Thymus (tissue), 14 donors: Measurements from ENCODE around the gene ERRFI1. TPM values are rescaled to one million over a fixed set of nuclear protein-coding genes. Genes with fewer than 3 reads are reported as not detected.
A peak's percentile ranks its signal among the peaks of the same experiment; 100 is the strongest.
"Not testable (repeated sequence)": the region's sequence is repeated elsewhere in the genome, so short reads cannot be mapped to it uniquely, and the experiment has no call there.

ENCODE experiments used
- DNase-seq, 9 donors: peaks; one replicate each; pipeline ENCODE4 v3.0.0-alpha.2; 2013; ENCODE audit warnings: low spot score in 9 of 9, low read depth in 6 of 9, missing footprints in 1 of 9
- H3K27ac ChIP-seq, 2 donors: one replicate each; pipeline ENCODE4 v1.5.1; 2013; ENCODE audit warnings: control low read depth in 1 of 2, low read depth in 1 of 2, low read length in 1 of 2, mild to moderate bottlenecking in 1 of 2, moderate library complexity in 1 of 2
- H3K27me3 ChIP-seq, 2 donors: one replicate each; pipeline ENCODE4 v1.5.1; 2013; ENCODE audit warnings: low read length in 1 of 2; ENCODE audit not compliant: control insufficient read depth in 2 of 2, insufficient read depth in 1 of 2
- H3K36me3 ChIP-seq, 2 donors: one replicate each; pipeline ENCODE4 v1.5.1; 2013; ENCODE audit warnings: low read length in 1 of 2, mild to moderate bottlenecking in 1 of 2, moderate library complexity in 1 of 2; ENCODE audit not compliant: control insufficient read depth in 2 of 2, insufficient read depth in 2 of 2
- H3K4me1 ChIP-seq, 2 donors: one replicate each; pipeline ENCODE4 v1.5.1; 2013; ENCODE audit warnings: low read length in 2 of 2; ENCODE audit not compliant: control insufficient read depth in 2 of 2, insufficient read depth in 2 of 2
- H3K4me3 ChIP-seq, 2 donors: one replicate each; pipeline ENCODE4 v1.5.1; 2013; ENCODE audit warnings: low read length in 2 of 2, control low read depth in 1 of 2, mild to moderate bottlenecking in 1 of 2
- H3K9me3 ChIP-seq, 2 donors: one replicate each; pipeline ENCODE4 v1.5.1; 2013; ENCODE audit warnings: low read length in 1 of 2, mild to moderate bottlenecking in 1 of 2; ENCODE audit not compliant: control insufficient read depth in 2 of 2, insufficient read depth in 1 of 2
- WGBS: extraction: QIAGEN DNeasy Blood & Tissue Kit; methylation state at CpG from one replicate; pipeline ENCODE4 v1.1.7; 2013; 5-methylcytosine and 5-hydroxymethylcytosine counted together
- long read RNA-seq, 10 donors: transcript quantifications; one replicate each; lab custom pipeline, GENCODE V29; 2026
- polyA plus RNA-seq: library from polyadenylated mRNA; stranded (reverse); fragments of 200-250 nt; gene quantifications from one replicate; pipeline ENCODE4 v1.2.3, GENCODE V29; 2013
- total RNA-seq: library from RNA; stranded (reverse); fragments of 120-200 nt; gene quantifications from one replicate; pipeline ENCODE4 v1.2.4, GENCODE V29; 2013
- donor health status: healthy.

ERRFI1 gene, protein sequence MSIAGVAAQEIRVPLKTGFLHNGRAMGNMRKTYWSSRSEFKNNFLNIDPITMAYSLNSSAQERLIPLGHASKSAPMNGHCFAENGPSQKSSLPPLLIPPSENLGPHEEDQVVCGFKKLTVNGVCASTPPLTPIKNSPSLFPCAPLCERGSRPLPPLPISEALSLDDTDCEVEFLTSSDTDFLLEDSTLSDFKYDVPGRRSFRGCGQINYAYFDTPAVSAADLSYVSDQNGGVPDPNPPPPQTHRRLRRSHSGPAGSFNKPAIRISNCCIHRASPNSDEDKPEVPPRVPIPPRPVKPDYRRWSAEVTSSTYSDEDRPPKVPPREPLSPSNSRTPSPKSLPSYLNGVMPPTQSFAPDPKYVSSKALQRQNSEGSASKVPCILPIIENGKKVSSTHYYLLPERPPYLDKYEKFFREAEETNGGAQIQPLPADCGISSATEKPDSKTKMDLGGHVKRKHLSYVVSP
- total RNA-seq (3.5 TPM), polyA plus RNA-seq (75.0 TPM)
- long read RNA-seq, donor 1: 0 reads
- long read RNA-seq, donor 2, partial matches to known transcripts: 0 of 2 reads
- long read RNA-seq, donor 2, other reads (novel, unspliced or antisense): 0 of 2 reads
- long read RNA-seq, donor 3, partial matches to known transcripts: 0 of 2 reads
- long read RNA-seq, donor 3, other reads (novel, unspliced or antisense): 0 of 2 reads
- long read RNA-seq, donor 4, partial matches to known transcripts: 0 of 1 reads
- long read RNA-seq, donor 4, other reads (novel, unspliced or antisense): 0 of 1 reads
- long read RNA-seq, donor 5, partial matches to known transcripts: 0 of 3 reads
- long read RNA-seq, donor 5, other reads (novel, unspliced or antisense): 0 of 3 reads
- long read RNA-seq, donor 6, partial matches to known transcripts: 0 of 2 reads
- long read RNA-seq, donor 6, other reads (novel, unspliced or antisense): 0 of 2 reads
- long read RNA-seq, donor 7, partial matches to known transcripts: 0 of 3 reads
- long read RNA-seq, donor 7, other reads (novel, unspliced or antisense): 0 of 3 reads
- long read RNA-seq, donor 8, partial matches to known transcripts: 0 of 1 reads
- long read RNA-seq, donor 8, other reads (novel, unspliced or antisense): 0 of 1 reads
- long read RNA-seq, donor 9: 0 reads
- long read RNA-seq, donor 10, partial matches to known transcripts: 0 of 1 reads
- long read RNA-seq, donor 10, other reads (novel, unspliced or antisense): 0 of 1 reads

- peak within 1 kb of the TSS; percentile 35 to 58 for H3K4me3 ChIP-seq
- H3K27ac ChIP-seq: peak within 1 kb of the TSS; percentile 21 to 58
- DNase-seq: peak; percentile 26 to 89 (median 75)
- WGBS: 6% methylated on average over 98 of the region's 98 CpGs
- no peaks in the 10 kb centered on the region for H3K36me3 ChIP-seq
- H3K27me3 ChIP-seq: peaks cover 46 to 72% of the 10 kb centered on the region in 2 donors
- peaks cover 0 to 5% of the 10 kb centered on the region in 2 donors for H3K9me3 ChIP-seq
- H3K4me1 ChIP-seq: peaks cover 0 to 8% of the 10 kb centered on the region in 2 donors
Observed at GRCh38 chr1:8026153-8026975, at the start of gene ERRFI1. ERRFI1 (minus strand) TSS chr1:8026309; CDS start chr1:8015619, 10,690 bp downstream.

DNA sequence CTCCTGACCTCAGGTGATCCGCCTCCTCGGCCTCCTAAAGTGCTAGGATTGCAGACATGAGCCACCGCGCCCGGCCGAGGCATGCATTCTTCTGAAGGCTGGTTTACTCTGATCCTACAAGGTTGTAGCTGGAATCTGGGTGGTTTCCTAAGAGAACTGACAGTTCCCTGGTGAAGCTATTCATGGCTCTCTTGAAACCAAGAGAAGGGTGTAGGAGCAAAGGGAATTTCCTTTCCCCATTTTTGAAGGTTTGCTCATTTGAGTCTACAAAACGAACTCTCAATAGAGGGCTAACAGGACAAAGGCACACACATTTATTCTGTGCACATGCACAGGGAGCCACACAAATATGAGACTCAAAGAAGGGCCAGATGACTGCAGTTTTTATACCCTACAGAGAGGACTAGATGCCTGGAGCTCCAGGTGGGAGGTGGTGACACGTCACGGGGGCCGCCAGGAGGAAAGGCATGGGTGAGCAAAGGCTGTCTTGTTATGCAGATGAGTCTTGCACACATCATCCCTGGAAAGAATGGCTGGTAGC, 49.5 kb upstream of the ERRFI1 start:
- H3K4me1 ChIP-seq: peaks cover 0 to 10% of the 10 kb centered on the region in 2 donors
- H3K27me3 ChIP-seq: peaks cover 0 to 3% of the 10 kb centered on the region in 2 donors
- H3K4me3 ChIP-seq: no peak overlapping the region
- no peaks in the 10 kb centered on the region for H3K36me3 ChIP-seq
- WGBS: 93% methylated on average over 10 of the region's 10 CpGs
- H3K27ac ChIP-seq: peak overlapping the region in 1 of 2 donors; percentile 47
- no peaks in the 10 kb centered on the region for H3K9me3 ChIP-seq
- no peak for DNase-seq

GRCh38 chr1:8073112-8073855, 47.2 kb upstream of the ERRFI1 start:
- no peak overlapping the region for H3K27ac ChIP-seq
- H3K27me3 ChIP-seq: peaks cover 0 to 2% of the 10 kb centered on the region in 2 donors
- WGBS: 88% methylated on average over 7 of the region's 7 CpGs
- H3K4me1 ChIP-seq: peaks cover 0 to 8% of the 10 kb centered on the region in 2 donors
- H3K36me3 ChIP-seq: no peaks in the 10 kb centered on the region
- H3K4me3 ChIP-seq: no peak overlapping the region
- no peaks in the 10 kb centered on the region for H3K9me3 ChIP-seq
- DNase-seq: no peak

- Histone ChIP-seq H3K27me3 (no peaks in the 10 kb centered on the region), H3K36me3 (no peaks in the 10 kb centered on the region), H3K27ac (peak overlapping the region; percentile 49 to 69), H3K4me3 (no peak overlapping the region), H3K9me3 (no peaks in the 10 kb centered on the region), H3K4me1 (no peaks in the 10 kb centered on the region)
- WGBS: 66% methylated on average over 10 of the region's 10 CpGs
- DNase-seq: peak in 1 of 9 donors; percentile 15
Observed at GRCh38 chr1:8070381-8070811, 44.3 kb upstream of the ERRFI1 start.

GRCh38 chr1:8069614-8070320, 43.7 kb upstream of the ERRFI1 start:
- not testable (repeated sequence) for H3K27me3 ChIP-seq, DNase-seq, H3K4me1 ChIP-seq, H3K4me3 ChIP-seq, H3K9me3 ChIP-seq, H3K36me3 ChIP-seq
- WGBS: 94% methylated on average over 8 of the region's 8 CpGs
- peak overlapping the region in 1 of 2 donors; percentile 26 for H3K27ac ChIP-seq

- WGBS: 92% methylated on average over 4 of the region's 4 CpGs
- H3K36me3 ChIP-seq: no peaks in the 10 kb centered on the region
- H3K27ac ChIP-seq: no peak overlapping the region
- no peak for DNase-seq
- H3K27me3 ChIP-seq: peaks cover 0 to 3% of the 10 kb centered on the region in 2 donors
- no peaks in the 10 kb centered on the region for H3K4me1 ChIP-seq
- H3K4me3 ChIP-seq: no peak overlapping the region
- H3K9me3 ChIP-seq: no peaks in the 10 kb centered on the region
Observed at GRCh38 chr1:8065369-8065768, 39.3 kb upstream of the ERRFI1 start.

- DNase-seq: no peak
- Histone ChIP-seq H3K27ac (no peak overlapping the region), H3K27me3 (peaks cover 0 to 3% of the 10 kb centered on the region in 2 donors), H3K36me3 (no peaks in the 10 kb centered on the region), H3K4me3 (no peak overlapping the region), H3K4me1 (no peaks in the 10 kb centered on the region), H3K9me3 (no peaks in the 10 kb centered on the region)
- WGBS: 77% methylated on average over 7 of the region's 7 CpGs
Observed at GRCh38 chr1:8063298-8064036, 37.4 kb upstream of the ERRFI1 start.
